Activated CD4-positive, CD25-positive, alpha-beta regulatory T cell (primary cell): Measurements from ENCODE around the gene DYNLRB1.

Source experiments
- DNase-seq, 4 experiments: peaks; one replicate each; lab custom pipeline; 2025; lab: John Stamatoyannopoulos, UW

The DYNLRB1 gene

DNA sequence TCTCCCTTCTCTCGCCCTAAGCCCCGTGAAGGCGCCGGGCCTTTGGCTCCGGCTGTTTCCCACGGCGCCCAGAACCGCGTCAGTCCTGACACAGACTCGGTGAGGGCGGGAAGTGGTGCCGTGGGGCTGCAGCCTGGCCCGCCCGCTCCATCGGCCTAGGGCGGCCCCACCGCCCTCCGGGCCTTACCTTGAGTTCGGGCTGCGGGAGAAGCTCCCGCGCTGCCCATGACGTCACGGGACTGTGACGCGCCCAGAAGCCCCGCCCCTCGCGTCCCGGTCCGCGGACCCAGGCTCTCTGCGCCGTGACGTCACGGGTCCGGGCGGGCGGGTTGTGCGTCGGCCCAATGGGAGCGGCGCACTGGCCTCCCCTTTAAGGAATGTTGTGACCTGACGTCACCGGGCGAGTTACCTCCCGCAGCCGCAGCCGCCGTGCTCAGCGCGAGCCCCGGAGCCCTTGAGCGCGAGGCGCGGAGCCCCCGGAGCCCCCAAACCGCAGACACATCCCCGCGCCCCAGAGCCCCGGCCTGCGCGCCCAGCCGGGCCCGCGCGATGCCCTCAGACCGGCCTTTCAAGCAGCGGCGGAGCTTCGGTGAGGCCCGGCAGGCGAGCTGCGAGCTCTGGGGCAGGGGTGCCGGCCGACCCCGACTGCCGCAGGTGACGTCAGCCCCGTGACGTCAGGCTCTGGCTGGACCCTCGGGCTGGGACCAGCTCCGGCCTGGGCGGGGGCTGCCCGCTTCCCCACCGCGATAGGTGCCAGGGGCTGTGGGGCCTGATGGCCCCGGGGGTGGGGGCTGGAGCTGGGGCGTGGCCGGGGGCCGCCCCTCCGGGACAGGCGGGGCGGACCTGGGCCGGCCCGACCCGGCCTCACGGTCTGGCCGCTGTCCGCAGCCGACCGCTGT lies 42.3 kb downstream of the DYNLRB1 start, which contains the start of gene MAP1LC3A:
Gene MAP1LC3A (plus strand): TSS at position 399 of the 899 bp plus-strand sequence. CDS start 151 bp downstream, at position 550.
- DNase-seq, result peak; percentile 80 to 85 (median 84)

DNA sequence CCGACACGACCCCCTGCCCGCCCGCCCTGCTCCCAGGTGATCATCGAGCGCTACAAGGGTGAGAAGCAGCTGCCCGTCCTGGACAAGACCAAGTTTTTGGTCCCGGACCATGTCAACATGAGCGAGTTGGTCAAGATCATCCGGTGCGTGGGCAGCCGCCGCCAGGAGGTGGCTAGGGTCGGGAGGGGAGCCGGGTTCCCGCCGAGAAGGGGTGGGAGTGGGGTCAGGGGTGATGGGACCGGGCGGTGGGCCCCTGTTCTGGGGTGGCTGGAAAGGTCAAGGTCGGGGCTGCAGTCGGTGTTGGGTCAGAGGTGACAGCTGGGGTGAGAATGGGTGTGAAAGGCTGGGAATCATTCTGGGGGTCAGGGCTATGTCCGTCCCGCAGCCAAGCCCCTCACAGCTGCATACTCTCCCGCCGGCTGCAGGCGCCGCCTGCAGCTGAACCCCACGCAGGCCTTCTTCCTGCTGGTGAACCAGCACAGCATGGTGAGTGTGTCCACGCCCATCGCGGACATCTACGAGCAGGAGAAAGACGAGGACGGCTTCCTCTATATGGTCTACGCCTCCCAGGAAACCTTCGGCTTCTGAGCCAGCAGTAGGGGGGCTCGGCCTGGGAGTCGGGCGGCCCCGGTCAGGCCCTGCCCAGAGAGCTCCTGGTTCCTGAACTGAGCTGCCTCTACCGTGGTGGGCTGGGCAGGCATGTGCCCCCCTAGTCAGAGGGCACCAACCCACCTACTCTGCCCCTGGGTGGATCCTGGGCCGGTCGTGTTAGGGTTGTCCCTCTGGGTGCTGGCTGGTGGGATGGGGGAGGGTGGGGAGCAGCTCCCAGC lies 43.3 kb downstream of the DYNLRB1 start:
- DNase-seq, result no peak

DNA sequence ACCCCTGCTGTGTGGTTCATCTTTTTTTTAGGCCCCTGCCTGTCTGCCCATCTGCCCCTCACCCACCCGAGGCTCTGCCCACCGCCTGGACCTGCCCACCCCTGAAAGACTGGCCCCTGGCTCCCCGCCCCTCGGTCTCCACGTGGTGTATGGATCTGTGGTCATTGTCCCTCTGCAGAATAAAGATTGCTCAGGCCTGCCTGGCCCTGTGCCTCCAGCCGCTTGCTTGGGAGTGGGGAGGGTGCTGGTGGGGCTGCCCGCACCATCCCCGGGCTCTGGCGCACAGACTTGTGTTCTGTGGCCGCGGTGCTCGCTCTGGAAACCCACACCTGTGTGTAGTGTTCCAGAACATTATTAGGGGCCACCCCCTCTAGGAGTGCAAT lies 43.9 kb downstream of the DYNLRB1 start:
- no peak for DNase-seq

DNA sequence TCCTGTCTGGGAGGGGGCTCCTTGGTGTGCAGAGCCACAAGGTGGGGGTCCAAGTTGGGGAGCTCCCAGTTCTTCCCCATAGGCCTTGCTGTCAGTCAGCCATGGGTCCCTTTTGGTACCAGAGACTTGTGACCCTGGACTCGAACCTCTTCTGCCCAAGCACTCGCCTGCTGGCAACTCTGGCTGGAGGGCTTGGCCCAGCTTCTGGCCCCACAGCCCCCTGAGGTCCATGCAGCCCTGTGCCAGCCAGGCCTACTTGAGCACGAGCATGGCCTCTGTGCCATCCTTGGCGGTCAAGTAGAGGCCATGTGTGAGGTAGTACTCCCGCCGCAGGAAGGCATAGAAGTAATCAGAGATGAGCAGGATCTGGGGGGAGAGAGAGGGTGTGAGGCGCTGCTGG lies 44.4 kb downstream of the DYNLRB1 start:
- no peak for DNase-seq

DNA sequence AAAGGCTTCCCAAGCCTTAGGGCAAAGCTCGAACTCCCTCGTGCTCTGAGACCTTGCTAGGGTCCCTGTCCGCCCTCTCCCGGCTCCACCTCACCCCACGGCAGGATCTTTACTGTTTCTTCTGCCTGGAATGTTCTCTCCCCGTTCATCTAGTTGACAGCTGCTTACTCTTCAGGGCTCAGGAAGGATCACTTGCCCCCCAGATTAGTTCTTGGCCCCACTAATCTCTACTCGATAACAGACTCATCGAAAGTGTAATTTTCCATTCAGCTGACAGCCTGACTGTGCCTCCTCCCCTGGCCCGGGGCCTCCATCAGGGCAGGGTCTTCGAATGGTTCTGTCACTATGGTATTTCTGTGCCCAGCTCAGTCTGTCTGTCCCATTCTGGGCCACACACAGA lies 45.4 kb downstream of the DYNLRB1 start:
- DNase-seq, result no peak

DNA sequence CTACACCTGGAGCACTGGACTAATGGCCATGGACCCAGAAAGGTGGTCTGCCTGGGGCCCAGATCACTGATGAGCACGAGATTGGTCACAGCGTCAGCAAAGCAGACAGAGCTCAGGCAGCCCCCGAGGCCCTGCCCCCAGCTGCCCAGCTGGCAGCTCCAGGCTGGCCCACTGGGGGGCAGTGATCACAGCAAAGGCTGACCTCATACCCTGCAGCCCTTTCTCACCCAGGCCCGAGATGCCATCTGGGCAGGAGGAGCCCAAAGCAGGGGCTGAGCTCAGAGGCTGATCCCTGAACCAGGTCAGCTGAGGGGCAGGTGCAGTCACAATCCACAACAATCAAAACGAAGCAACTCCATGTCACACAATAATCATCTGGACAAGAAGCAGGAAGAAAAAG lies 46.4 kb downstream of the DYNLRB1 start:
- DNase-seq, result no peak

DNA sequence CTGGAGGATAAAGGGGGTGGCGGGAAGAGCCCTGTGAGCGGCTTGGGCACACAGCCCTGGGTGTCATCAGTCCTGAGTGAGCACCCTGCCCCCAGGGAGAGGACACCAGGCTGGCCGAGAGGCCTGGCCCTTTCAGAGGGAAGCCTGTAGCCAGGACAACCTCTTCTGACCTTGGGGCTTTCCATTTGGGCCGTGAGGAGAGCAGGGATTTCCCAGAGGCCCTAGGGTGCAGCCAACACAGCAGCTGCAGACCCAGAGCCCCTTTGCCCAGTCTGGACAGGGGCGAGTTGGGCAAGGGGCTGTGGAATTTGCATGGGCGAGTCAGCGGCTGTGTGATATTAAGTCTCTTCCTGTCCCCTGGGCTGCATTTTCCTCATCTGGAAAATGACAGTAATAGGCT lies 48.6 kb downstream of the DYNLRB1 start:
- no peak for DNase-seq

DNA sequence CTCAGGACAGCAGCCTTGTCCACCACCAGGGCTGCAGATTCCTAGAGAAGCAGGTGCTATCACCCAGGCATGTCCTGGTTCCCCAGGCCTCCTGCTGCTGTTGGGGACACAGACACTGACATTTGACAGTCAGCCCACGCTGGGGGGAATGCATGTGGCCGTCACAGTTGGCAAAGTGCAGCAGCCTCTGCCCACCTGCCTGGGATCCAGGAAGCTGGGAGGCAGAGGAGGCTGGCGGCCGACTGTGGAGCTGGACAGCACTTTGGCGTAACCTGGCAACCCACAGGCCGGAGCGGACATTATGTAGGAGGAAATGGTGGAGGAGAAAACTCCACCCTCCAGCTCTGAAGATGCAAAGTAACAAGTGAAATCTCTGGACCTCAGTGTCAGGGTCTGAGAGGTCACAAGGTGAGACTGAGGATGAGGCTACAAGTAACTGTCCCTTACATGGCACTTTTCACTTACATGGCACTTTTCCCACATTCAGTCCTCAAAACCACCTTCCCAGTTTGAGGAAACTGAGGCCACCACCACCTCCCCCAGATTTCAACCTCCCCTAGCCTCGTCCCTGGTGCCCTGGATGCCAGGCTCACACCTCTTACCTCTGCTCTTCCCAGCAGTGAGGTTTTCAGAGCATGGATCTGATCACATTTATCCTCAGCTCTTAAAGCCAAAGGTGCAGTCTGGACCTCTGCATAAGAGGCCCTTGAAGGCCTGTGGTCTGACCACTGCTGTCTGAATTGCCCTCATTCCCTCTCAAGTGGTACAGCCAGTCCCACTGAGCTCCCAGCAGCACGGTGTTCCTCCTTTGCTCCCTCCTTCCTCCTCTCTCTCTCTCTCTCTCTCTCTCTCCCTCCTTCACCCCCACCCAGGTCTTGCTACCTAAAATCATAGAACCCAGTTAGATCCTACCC lies 51.0 kb downstream of the DYNLRB1 start:
- no peak for DNase-seq

DNA sequence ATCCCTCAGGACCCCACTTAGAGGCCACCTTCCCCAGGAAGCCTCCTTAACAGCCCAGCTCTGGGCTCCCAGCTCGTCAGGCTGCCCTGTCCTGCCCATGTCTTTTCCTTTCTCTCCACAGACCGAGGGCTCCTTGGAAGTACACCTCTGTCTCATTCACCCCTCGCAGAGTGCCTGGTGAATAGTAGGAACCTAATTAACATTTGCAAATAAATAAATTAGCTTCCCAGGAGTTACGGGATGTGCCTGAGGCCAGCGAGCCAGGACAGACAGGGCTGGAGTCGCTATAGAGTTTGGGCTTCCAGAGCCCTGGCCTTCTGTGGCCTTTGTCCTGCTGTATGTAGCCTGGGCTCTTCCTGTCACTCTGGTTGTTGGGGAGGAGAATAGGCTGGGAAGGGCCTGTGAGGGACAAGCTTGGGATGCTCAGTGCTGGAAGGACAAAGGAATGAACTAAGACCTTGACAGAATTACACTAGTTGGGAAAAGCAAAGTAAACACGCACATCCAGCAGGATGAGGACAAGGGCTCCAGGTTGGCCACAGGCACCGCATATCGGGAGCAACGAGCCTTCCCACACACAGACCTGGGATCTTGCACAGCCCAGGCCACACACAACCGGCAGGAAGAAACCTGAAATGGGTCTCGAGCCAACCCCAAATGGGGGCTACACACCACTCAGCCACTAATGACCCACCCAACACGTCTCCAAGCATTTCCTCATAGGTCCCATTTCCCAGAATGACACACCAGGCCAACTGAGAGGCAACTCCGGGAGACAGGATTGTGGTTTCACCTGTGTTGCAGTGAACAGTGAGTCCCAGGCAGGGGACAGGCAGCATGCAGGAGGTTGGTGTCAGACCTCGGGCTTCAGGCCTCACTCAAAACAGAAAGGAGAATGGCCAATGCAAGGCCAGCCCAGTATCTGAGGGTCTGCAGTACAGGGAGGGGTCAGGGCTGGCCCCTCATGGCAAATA lies 52.0 kb downstream of the DYNLRB1 start:
- no peak for DNase-seq

DNA sequence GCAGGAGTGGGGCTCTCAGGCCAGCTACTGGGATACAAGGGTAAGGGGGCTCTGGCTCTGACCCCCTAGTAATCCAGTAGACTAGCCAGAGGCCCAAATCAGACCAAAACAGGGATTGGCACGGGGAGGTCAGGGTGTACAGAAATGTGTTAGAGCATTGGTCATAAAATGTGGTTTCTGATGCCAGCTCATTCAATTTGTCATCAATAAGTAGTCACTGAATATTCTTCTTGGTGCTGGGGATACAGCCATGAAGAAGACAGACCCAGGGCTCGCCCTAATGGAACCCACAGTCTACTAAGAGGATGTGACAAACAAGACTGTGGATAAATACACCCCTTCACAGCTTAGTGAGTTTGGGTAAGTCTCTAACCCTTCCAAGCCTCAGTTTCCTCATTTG lies 53.4 kb downstream of the DYNLRB1 start:
- no peak for DNase-seq

DNA sequence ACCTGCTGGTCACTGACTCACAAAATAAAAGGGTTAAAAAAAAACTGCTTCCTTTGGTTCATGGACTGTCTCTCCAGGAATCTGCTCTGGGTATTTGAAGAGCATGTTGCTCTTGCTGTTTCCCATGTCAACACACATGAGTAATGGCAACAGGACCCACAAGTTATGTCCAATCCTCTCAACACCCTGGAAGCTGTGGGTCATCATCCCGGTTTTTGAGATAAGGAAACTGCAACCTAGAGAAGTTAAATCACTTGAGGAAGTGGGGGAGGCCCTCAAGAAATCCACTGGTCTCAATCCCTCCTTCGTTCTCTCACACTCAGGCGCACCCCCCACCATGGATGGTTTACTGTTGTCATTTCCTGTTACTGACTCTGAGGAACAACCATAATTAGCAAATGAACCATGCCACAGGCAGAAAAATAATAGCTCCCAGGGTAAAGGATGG lies 54.7 kb downstream of the DYNLRB1 start:
- no peak for DNase-seq

DNA sequence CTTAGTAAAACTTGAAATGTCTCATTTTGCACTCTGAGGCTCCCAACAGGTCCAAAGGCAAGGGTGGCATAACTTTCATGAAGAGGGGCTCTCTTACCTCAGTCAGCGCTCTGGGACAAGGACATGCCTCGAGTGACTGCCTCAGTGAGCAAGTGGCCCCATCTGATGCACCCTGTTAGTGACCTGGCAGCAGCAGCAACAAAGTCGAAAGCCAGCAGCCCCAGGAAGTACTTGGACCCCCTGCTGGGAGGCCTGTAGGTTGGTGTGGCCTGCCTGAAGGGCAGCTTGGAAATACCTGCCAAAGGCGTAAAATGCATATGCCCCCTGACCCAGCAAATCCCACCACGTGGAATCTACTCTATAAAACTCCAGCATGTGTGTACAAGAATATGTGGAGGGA lies 55.5 kb downstream of the DYNLRB1 start:
- DNase-seq, result no peak

DNA sequence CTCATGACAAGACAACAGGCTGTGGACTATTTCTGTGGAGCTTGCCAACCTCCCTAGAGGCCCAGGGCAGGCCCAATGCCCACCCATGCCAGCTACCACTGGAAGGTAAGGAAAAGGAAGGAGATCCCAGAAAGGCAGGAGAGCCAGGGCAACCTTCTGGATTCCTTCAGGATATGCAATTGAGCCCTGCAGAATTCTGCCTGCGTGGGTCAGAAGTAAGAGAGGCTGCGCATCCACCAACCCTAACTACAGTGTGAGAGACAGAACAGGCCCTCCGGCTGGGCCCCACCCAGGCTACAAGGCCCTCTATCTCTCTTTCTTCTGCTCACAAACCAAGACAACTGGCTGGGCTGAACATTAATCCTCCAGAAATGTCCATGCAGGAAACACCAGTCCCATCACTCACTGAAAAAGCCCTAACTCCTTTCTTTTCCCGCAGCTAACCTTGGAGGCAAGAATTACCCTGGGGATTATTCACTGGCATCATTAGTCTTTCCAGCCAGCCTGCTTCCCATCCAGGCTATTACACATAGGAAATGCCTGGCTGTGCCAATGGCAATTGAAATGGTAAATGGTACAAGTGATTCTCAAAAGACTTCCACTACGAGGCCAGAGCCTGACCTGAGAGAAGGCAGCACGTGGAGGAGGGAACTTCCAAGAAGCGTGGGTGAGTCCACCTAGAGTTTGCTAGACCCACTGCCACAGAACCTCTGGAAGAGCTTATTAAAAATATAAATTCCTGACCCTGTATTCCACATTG lies 57.5 kb downstream of the DYNLRB1 start:
- no peak for DNase-seq

DNA sequence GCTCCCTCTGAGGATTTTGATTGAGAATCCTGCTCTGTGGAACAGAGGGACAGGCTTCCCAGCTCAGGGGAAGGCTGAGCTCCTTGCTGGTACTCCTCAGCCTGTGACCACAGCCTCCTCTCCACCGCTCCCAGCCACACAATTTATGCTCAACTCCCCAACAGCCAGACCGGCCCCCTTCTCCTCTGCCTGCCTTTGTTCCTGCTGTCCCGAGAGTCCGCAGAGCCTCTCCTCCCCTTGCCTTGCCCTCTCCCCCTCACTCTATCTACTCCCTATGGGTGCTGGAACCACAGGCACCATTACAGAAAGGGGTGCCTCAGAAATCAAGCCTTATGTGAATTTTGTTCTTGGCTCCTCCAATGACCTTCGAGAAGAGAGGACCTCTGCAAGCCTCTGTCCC lies 58.2 kb downstream of the DYNLRB1 start:
- no peak for DNase-seq

DNA sequence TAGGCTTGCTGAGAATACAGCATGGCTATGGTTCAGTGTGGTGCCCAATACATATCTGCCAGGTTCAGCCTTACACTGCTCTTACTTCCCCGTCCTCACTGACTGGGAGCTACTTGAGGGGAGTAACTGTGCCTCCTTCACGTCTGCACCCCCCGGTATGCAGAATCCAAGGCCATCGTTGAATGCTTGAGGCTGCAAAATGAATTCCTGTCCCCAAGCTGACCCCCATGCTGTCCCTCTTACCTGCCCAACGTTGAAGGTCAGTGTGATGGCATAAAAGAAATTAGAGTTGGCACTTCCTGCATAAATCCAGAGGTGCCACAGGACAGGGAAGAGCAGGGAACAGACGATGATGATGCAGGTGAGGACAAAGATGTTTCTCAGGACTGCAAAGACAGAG lies 58.6 kb downstream of the DYNLRB1 start:
- no peak for DNase-seq

DNA sequence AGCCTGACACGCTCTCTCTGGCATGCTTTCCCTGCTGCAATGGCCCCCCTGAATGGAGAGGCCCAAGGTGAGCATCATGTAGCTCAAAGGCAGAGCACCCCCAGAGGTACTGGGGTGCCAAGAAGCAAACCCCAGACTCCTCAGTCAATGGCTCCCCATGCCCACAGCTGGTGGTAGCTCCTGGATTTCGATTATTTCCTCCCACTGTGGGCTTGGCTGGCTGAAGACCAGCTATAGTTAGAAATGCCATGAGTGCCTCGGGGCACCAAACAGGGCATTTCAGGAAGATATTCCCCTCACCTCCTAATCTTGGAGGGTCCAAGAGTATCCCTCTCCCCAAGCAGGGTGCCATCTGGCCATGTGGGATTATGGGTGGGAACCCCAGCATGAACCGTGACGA lies 59.0 kb downstream of the DYNLRB1 start:
- no peak for DNase-seq

DNA sequence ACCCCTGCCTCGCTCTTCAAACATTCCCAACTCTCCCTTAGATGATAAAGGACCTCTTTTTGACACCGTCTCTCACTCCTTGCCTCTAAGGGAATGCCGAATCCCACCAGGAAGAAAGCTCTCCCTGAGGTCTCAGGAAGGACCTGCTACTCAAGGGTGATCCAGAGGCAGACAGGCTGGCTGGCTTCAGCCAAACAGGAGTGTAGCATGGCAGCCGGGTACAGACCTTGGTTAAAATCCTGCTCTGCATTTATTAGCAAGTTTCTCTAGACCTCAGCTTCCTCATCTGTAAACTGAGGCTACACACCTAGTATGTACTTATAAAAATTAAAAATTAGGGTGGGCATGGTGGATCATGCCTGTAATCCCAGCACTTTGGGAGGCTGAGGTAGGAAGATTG lies 59.5 kb downstream of the DYNLRB1 start:
- DNase-seq, result no peak

DNA sequence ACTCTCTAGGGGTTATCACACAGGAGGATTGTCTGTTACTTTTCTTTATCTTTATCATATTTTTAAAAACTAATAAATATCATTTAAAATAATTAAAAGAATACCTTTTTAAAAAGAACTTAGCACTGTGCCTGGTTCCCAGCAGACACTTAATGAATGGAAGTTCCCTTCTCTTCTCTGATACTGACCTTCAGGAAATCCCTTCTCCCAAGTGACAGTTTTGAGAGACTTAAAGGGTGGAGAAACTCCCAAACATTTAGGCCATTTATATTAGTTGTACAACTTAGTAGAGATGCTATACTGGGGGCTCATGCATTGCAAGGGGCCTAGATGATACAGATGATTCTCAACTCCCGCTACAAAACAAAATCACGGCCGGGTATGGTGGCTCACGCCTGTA lies 60.8 kb downstream of the DYNLRB1 start:
- no peak for DNase-seq

DNA sequence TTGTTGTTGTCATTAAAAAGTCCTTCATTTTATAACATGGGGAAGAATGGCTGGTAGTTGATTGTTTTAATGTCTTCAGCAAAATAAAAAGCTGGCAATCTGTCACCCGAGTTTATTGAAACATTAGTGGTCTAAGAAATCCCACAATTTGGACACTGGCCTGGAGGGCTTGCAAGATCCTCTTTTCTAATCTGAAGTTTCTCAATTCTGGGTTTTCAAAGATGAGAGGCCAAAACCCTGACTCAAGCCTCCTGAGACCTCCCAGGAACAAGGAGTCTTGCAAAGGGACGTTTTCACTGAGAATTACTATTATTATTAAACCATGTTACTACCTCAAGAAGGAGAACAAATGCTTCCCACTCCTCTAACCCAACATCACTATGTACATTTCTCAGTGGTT lies 61.8 kb downstream of the DYNLRB1 start:
- DNase-seq, result no peak

DNA sequence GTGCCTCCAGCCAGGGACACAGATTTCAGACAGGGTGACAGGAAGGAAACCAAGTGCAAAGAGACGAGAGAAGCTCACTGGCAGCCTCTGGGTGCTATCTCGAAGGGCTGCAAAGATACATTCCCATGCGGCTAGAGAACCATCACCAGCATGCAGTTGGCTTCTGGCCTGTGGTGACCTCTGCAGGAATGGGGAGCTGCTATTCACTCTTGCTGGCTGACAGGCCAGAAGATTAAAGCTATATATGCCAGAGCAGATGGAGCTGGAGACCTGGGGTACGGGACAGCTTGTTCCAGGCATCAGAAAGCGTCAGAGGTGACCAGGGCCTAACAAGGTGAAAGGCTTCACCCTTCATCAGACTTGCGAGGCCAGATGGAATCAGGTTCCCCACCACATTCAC lies 62.3 kb downstream of the DYNLRB1 start:
- no peak for DNase-seq
